Measurements from ENCODE around the gene KIZ. TPM values are rescaled to one million over a fixed set of nuclear protein-coding genes. Genes with fewer than 3 reads are reported as not detected.

The KIZ gene
- total RNA-seq, 2 experiments from 2014 or later, result 31.1 to 33.8 TPM

DNA sequence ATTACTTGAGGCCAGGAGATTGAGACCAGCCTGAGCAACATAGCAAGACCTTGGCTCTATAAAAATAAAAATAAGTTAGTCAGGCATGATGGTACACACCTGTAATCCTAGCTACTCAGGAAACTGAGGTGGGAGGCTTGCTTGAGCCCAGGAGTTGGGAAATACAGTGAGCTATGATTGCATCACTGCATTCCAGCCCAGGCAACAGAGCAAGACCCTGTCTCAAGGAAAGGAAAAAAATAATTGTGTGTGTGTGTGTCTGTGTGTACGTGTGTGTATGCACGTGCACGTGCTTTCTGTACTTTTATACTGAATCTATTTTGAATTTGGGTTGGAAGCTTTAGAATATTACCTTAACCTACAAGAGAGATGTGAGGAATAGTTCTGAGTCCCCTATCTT is 58.9 kb downstream of the KIZ start:
- TF ChIP-seq, protein P1, sequence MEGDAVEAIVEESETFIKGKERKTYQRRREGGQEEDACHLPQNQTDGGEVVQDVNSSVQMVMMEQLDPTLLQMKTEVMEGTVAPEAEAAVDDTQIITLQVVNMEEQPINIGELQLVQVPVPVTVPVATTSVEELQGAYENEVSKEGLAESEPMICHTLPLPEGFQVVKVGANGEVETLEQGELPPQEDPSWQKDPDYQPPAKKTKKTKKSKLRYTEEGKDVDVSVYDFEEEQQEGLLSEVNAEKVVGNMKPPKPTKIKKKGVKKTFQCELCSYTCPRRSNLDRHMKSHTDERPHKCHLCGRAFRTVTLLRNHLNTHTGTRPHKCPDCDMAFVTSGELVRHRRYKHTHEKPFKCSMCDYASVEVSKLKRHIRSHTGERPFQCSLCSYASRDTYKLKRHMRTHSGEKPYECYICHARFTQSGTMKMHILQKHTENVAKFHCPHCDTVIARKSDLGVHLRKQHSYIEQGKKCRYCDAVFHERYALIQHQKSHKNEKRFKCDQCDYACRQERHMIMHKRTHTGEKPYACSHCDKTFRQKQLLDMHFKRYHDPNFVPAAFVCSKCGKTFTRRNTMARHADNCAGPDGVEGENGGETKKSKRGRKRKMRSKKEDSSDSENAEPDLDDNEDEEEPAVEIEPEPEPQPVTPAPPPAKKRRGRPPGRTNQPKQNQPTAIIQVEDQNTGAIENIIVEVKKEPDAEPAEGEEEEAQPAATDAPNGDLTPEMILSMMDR (IDR thresholded peaks at IDR 0.05), result no peak
- no peaks in the 10 kb centered on the region for H3K4me1 ChIP-seq (ENCODE audit: insufficient read depth, low read length)
- H3K27me3 ChIP-seq (ENCODE audit: control insufficient read depth in 1 of 2, insufficient read depth in 2 of 2, low read length in 2 of 2), result no peaks in the 10 kb centered on the region
- peaks cover 3% of the 10 kb centered on the region for H3K36me3 ChIP-seq (ENCODE audit: insufficient read depth, low read length)
- no peak overlapping the region for H3K27ac ChIP-seq (ENCODE audit: low read depth in 1 of 2, low read length in 2 of 2)
- ChIA-PET CTCF (interaction anchor here (0.6 kb wide), 1 partner anchor 146 kb away, joined by 3 read pairs; no protein-coding TSS in a partner anchor), POLR2A (no interaction called here)
- Mint-ChIP-seq H3K4me3 (no peak overlapping the region), H3K36me3 (ENCODE audit: low read depth) (peaks cover 41% of the 10 kb centered on the region), H3K27ac (no peak overlapping the region), H3K27me3 (no peaks in the 10 kb centered on the region), H3K4me1 (ENCODE audit: low read depth) (peaks cover 1% of the 10 kb centered on the region), H3K9me3 (no peaks in the 10 kb centered on the region)
- no peak for DNase-seq
- H3K9me3 ChIP-seq (ENCODE audit: control insufficient read depth in 1 of 2, insufficient read depth in 1 of 2, low read length in 2 of 2), result no peaks in the 10 kb centered on the region
- intact Hi-C loops (cut with DNase I, micrococcal nuclease), result no loop called here
- H3K4me3 ChIP-seq (ENCODE audit: low read length), result no peak overlapping the region
- no peak for ATAC-seq (ENCODE audit: poor library complexity)

DNA sequence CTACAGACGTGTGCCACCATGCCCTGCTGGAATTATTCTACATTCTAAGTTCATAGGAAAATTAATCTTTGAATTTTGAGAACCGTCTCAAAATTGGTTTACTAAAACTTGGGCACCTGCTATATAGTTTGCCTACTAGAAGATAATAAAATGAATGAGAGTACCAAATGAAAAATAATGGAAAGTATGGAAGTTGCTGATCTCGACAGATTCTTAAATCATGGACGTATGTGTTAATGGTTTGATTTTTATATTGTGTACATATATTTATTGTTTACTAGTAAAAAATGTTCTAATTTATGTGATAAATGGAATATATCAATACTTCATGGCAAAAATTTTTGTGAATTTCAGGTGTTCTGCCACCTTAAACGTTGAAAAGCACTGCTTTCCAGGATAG is 60.0 kb downstream of the KIZ start:
- no peak overlapping the region for H3K4me3 Mint-ChIP-seq
- ATAC-seq (ENCODE audit: poor library complexity), result no peak
- intact Hi-C loops (cut with DNase I, micrococcal nuclease), result no loop called here

DNA sequence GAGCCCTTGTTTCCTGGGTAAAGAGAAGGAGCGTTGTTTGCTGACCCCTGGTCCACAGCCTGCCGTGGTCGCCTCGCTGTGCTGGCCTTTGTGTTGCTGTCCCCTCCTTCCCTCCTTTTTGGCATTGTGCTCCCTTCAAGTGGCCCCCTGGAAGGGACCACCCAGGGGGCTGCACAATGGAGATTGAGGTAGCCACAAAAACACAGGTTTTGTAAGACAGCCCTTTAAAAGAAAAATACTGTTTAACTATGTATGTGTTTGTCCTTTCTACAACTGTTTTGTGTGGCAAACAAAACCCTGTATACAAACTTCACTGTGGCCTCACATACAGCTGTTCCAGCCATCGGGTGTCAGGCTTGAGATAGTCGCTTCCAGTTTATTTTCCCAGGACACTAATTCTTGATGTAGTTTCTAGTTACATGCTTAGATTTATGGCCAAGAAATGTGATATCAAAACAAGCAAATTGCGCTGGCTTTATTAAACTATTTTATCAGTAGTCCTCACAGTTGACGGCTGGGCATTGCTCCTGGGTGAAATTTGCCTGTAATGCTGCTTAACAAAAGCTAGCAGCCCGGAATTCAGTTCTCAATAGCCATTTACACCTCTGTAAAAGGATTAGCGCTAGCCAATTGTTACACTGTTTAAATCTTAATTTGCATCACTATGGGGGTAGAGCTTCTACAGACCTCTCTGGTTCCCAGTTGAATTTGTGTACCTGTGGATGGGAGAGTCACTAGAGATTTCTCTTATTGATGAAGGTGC is 64.1 kb downstream of the KIZ start:
- CTCF ChIA-PET, result no interaction called here
- Mint-ChIP-seq H3K4me1 (ENCODE audit: low read depth) (no peaks in the 10 kb centered on the region), H3K9me3 (no peaks in the 10 kb centered on the region), H3K27ac (no peak overlapping the region), H3K27me3 (no peaks in the 10 kb centered on the region), H3K36me3 (ENCODE audit: low read depth) (peaks cover 37% of the 10 kb centered on the region), H3K4me3 (no peak overlapping the region)
- DNase-seq, result no peak
- H3K27me3 ChIP-seq (ENCODE audit: control insufficient read depth in 1 of 2, insufficient read depth in 2 of 2, low read length in 2 of 2), result no peaks in the 10 kb centered on the region
- TF ChIP-seq, protein P1 (IDR thresholded peaks at IDR 0.05), result no peak
- H3K4me3 ChIP-seq (ENCODE audit: low read length), result no peak overlapping the region
- ATAC-seq (ENCODE audit: poor library complexity), result no peak
- H3K36me3 ChIP-seq (ENCODE audit: insufficient read depth, low read length), result peaks cover 3% of the 10 kb centered on the region
- POLR2A ChIA-PET, result no interaction called here
- intact Hi-C loops (cut with DNase I, micrococcal nuclease), result no loop called here
- H3K9me3 ChIP-seq (ENCODE audit: control insufficient read depth in 1 of 2, insufficient read depth in 1 of 2, low read length in 2 of 2), result no peaks in the 10 kb centered on the region
- no peaks in the 10 kb centered on the region for H3K4me1 ChIP-seq (ENCODE audit: insufficient read depth, low read length)
- H3K27ac ChIP-seq (ENCODE audit: low read depth in 1 of 2, low read length in 2 of 2), result no peak overlapping the region

More for the DNA sequence above, 60.0 kb downstream of the KIZ start:
- CTCF ChIA-PET, result no interaction called here
- Mint-ChIP-seq H3K4me1 (ENCODE audit: low read depth) (no peaks in the 10 kb centered on the region), H3K27me3 (no peaks in the 10 kb centered on the region), H3K36me3 (ENCODE audit: low read depth) (peaks cover 36% of the 10 kb centered on the region), H3K9me3 (no peaks in the 10 kb centered on the region), H3K27ac (no peak overlapping the region)
- Histone ChIP-seq H3K4me3 (ENCODE audit: low read length) (no peak overlapping the region), H3K36me3 (ENCODE audit: insufficient read depth, low read length) (peaks cover 3% of the 10 kb centered on the region), H3K4me1 (ENCODE audit: insufficient read depth, low read length) (no peaks in the 10 kb centered on the region), H3K27ac (ENCODE audit: low read depth in 1 of 2, low read length in 2 of 2) (no peak overlapping the region), H3K27me3 (ENCODE audit: control insufficient read depth in 1 of 2, insufficient read depth in 2 of 2, low read length in 2 of 2) (no peaks in the 10 kb centered on the region), H3K9me3 (ENCODE audit: control insufficient read depth in 1 of 2, insufficient read depth in 1 of 2, low read length in 2 of 2) (no peaks in the 10 kb centered on the region)
- DNase-seq, result no peak
- POLR2A ChIA-PET, result no interaction called here
- TF ChIP-seq, protein P1 (IDR thresholded peaks at IDR 0.05), result no peak
